Natural killer cell treated with Interleukin-12 subunit alpha and Interleukin-12 subunit beta and Interleukin-15 and Interleukin-18, amount 100 ng/mL, for 72 hours (primary cell): Measurements from ENCODE around the gene DNAH6. TPM values are rescaled to one million over a fixed set of nuclear protein-coding genes. Genes with fewer than 3 reads are reported as not detected.

Experiments used
- ATAC-seq, 2 donors: fragments of 150-1000 bp; cut with Tn5 transposase in 1 of 2; sonication (Bioruptor Pico), chemical (Tn5 transposase) in 1 of 2; 2 replicates each; pipeline ENCODE4 v1.10.0; 2021
- DNase-seq: peaks from one replicate; pipeline ENCODE4 v3.0.0; 2022; ENCODE audit warnings: low spot score
- H3K27ac Mint-ChIP-seq, 2 donors: 1 replicate in 1 of 2; 2 replicates in 1 of 2; pipeline ENCODE4 v1.8.0; 2022; ENCODE audit warnings: mixed read lengths in 2 of 2, mild to moderate bottlenecking in 1 of 2, moderate library complexity in 1 of 2
- H3K27me3 Mint-ChIP-seq, 2 donors: 1 replicate in 1 of 2; 2 replicates in 1 of 2; pipeline ENCODE4 v1.8.0; 2022; ENCODE audit warnings: mixed read lengths in 2 of 2
- H3K36me3 Mint-ChIP-seq: one replicate; pipeline ENCODE4 v1.8.0; 2022; ENCODE audit warnings: mixed read lengths
- H3K4me1 Mint-ChIP-seq, 2 donors: 1 replicate in 1 of 2; 2 replicates in 1 of 2; pipeline ENCODE4 v1.8.0; 2022; ENCODE audit warnings: low read depth in 2 of 2, mixed read lengths in 2 of 2, mild to moderate bottlenecking in 1 of 2
- H3K4me3 Mint-ChIP-seq: one replicate; pipeline ENCODE4 v1.8.0; 2022; ENCODE audit warnings: mixed read lengths
- H3K9me3 Mint-ChIP-seq: 2 replicates; pipeline ENCODE4 v1.8.0; 2022; ENCODE audit warnings: mixed read lengths
- total RNA-seq, 2 donors: library from RNA; stranded (reverse); gene quantifications; one replicate each; pipeline ENCODE4 v1.2.3, GENCODE V29; 2022

Gene DNAH6
- total RNA-seq, 2 donors from 2014 or later = 0.48 to 1.0 TPM

GRCh38 chr2:84700006-84700405 is 183.7 kb downstream of the DNAH6 start:
- Mint-ChIP-seq H3K27me3 (no peaks in the 10 kb centered on the region), H3K27ac (no peak overlapping the region), H3K36me3 (peaks cover 6% of the 10 kb centered on the region), H3K9me3 (peaks cover 12% of the 10 kb centered on the region), H3K4me1 (no peaks in the 10 kb centered on the region), H3K4me3 (no peak overlapping the region)
- ATAC-seq (no peak), DNase-seq (no peak)

DNA sequence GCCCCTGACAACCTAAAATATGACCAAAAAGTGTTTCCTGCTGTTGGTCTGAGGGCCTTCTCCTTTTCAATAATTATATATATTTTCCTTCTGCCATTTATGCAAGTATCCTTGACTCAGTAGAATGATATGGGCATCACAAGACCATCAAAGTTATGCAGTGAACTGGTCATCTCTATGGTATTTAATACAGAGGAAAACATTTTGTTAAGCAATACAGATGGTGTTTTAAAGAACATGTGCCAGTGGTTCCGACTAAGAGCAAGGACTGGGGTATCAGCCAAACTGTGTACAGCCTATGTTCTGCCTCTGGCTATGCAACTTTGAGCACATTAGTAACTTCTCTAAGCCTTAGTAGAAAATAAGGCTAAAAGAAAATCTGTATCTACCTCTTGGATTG is 185.6 kb downstream of the DNAH6 start:
- ATAC-seq = no peak
- no peak overlapping the region for H3K4me3 Mint-ChIP-seq
- peaks cover 6% of the 10 kb centered on the region for H3K36me3 Mint-ChIP-seq
- peaks cover 12% of the 10 kb centered on the region for H3K9me3 Mint-ChIP-seq
- H3K27me3 Mint-ChIP-seq = no peaks in the 10 kb centered on the region
- no peak for DNase-seq
- H3K4me1 Mint-ChIP-seq = no peaks in the 10 kb centered on the region
- no peak overlapping the region for H3K27ac Mint-ChIP-seq

GRCh38 chr2:84702941-84703340 is 186.6 kb downstream of the DNAH6 start:
- H3K27ac Mint-ChIP-seq = no peak overlapping the region
- no peak overlapping the region for H3K4me3 Mint-ChIP-seq
- peaks cover 12% of the 10 kb centered on the region for H3K9me3 Mint-ChIP-seq
- DNase-seq (no peak), ATAC-seq (no peak)
- peaks cover 6% of the 10 kb centered on the region for H3K36me3 Mint-ChIP-seq
- no peaks in the 10 kb centered on the region for H3K27me3 Mint-ChIP-seq
- no peaks in the 10 kb centered on the region for H3K4me1 Mint-ChIP-seq

- Mint-ChIP-seq H3K36me3 (peaks cover 6% of the 10 kb centered on the region), H3K9me3 (peaks cover 12% of the 10 kb centered on the region), H3K27me3 (no peaks in the 10 kb centered on the region), H3K4me3 (no peak overlapping the region), H3K4me1 (no peaks in the 10 kb centered on the region), H3K27ac (no peak overlapping the region)
- DNase-seq = no peak
- ATAC-seq = no peak
Observed at GRCh38 chr2:84703831-84704230, 187.5 kb downstream of the DNAH6 start.

DNA sequence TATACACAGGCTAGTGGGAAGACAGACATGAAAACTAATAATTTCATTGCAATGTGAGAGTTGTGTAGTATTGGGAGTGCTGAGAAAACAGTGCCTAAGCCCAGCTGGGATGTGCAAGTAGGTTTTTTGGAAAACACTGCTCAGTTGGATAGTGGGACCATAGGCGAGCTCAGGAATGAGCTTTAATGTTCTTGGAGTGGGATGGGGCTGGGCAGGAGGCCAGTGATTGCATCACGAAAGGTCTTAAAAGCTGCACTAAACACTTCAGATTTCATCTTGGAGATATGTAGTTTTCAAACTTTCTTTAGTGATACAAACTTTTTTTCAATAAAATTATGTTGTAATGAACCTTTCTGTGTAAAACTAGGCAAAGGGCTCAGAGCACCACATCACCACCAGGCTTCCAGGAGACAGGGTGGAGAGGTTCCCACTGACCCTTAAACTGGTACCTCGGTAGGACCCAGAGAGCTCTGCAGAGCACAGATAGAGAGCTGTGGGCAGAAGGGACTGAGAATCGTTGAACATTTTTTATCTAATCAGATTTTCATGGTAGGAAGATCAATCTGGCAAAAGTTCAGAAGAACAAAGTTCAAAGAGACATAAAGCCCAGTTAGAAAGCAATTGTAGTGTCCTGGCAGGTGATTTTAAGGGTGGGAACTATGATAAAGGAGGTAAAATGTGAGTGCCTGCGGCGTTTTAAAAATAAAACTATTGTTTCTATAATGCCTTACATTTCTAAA is 188.4 kb downstream of the DNAH6 start:
- ATAC-seq = no peak
- Mint-ChIP-seq H3K27ac (no peak overlapping the region), H3K27me3 (no peaks in the 10 kb centered on the region), H3K4me1 (no peaks in the 10 kb centered on the region), H3K36me3 (peaks cover 5% of the 10 kb centered on the region), H3K9me3 (peaks cover 11% of the 10 kb centered on the region), H3K4me3 (no peak overlapping the region)
- DNase-seq = no peak

DNA sequence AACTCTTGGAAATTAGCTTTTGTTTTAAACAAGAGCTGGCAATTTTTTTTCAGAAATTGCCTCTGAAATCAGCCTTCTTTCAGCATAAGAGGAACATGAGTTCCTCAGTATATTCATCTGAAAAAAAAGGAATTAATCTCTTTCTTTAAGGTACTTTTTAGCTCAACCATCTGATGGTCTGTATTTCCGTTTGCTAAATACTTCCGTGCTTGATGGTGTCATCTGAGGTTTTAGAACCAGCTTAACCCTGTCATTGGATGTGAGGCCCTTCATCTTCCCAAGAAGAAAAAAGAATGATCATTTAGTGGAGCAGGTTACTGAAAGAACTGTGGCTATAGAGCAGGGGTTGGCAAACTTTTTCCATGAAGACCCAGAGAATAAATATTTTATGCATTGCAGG is 189.6 kb downstream of the DNAH6 start:
- Mint-ChIP-seq H3K36me3 (no peaks in the 10 kb centered on the region), H3K9me3 (peaks cover 4% of the 10 kb centered on the region), H3K27ac (no peak overlapping the region), H3K27me3 (no peaks in the 10 kb centered on the region), H3K4me1 (no peaks in the 10 kb centered on the region), H3K4me3 (no peak overlapping the region)
- DNase-seq (no peak), ATAC-seq (no peak)

- Mint-ChIP-seq H3K36me3 (no peaks in the 10 kb centered on the region), H3K27ac (no peak overlapping the region), H3K4me1 (no peaks in the 10 kb centered on the region), H3K9me3 (no peaks in the 10 kb centered on the region), H3K27me3 (no peaks in the 10 kb centered on the region), H3K4me3 (no peak overlapping the region)
- DNase-seq (no peak), ATAC-seq (no peak)
Observed at GRCh38 chr2:84708442-84708841, 192.1 kb downstream of the DNAH6 start.

DNA sequence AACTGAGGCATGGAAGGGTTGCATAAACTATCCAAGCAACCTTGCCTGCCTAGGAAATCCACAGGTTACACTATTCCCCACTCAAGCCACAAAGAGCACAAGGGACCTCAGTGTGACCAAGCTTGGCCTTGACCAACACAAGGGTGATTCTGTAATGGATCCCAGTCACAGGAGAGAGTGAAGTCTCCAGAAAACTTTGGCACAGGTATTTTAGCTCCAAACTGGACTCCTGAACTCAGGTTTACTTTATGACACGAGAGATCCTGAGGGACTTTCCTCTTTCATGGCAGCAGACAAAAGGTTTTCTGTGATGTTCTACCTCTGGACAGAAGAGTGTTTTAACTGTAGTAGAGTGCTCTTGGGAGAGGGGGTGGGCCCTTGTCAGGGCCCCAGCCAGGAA is 195.4 kb downstream of the DNAH6 start:
- DNase-seq (no peak), ATAC-seq (no peak)
- H3K9me3 Mint-ChIP-seq = no peaks in the 10 kb centered on the region
- no peak overlapping the region for H3K27ac Mint-ChIP-seq
- no peaks in the 10 kb centered on the region for H3K4me1 Mint-ChIP-seq
- H3K4me3 Mint-ChIP-seq = no peak overlapping the region
- no peaks in the 10 kb centered on the region for H3K36me3 Mint-ChIP-seq
- H3K27me3 Mint-ChIP-seq = no peaks in the 10 kb centered on the region

- DNase-seq (no peak), ATAC-seq (no peak)
- Mint-ChIP-seq H3K27ac (no peak overlapping the region), H3K4me1 (no peaks in the 10 kb centered on the region), H3K9me3 (no peaks in the 10 kb centered on the region), H3K27me3 (no peaks in the 10 kb centered on the region), H3K4me3 (no peak overlapping the region), H3K36me3 (no peaks in the 10 kb centered on the region)
Observed at GRCh38 chr2:84713441-84713840, 197.1 kb downstream of the DNAH6 start.

DNA sequence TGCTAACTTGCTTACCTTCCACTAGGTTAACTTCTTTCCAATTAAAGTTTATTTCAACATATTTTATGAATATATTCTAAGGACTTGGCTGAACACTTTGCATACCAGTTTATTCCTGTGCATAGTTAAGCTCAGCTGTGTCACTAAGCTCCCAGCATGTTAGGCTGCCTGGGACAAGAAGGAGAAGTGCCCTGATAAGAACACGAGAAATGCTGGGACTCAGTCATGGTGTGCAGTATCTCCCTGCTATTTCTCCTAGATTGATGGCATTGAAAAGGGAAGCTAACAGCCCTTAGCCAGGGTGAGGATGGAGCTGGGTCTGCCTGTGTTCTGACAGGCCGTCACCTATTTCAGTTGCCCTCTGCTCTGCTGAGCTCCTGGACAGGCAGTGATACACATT is 200.3 kb downstream of the DNAH6 start:
- H3K27me3 Mint-ChIP-seq = no peaks in the 10 kb centered on the region

GRCh38 chr2:84717302-84717701 is 201.0 kb downstream of the DNAH6 start:
- DNase-seq (no peak), ATAC-seq (no peak)
- Mint-ChIP-seq H3K4me3 (no peak overlapping the region), H3K36me3 (no peaks in the 10 kb centered on the region), H3K27ac (no peak overlapping the region), H3K4me1 (no peaks in the 10 kb centered on the region), H3K27me3 (no peaks in the 10 kb centered on the region), H3K9me3 (no peaks in the 10 kb centered on the region)

More for the DNA sequence above, 200.3 kb downstream of the DNAH6 start:
- no peaks in the 10 kb centered on the region for H3K9me3 Mint-ChIP-seq
- no peak for DNase-seq
- H3K36me3 Mint-ChIP-seq = no peaks in the 10 kb centered on the region
- no peaks in the 10 kb centered on the region for H3K4me1 Mint-ChIP-seq
- no peak overlapping the region for H3K27ac Mint-ChIP-seq
- H3K4me3 Mint-ChIP-seq = no peak overlapping the region
- ATAC-seq = no peak

DNA sequence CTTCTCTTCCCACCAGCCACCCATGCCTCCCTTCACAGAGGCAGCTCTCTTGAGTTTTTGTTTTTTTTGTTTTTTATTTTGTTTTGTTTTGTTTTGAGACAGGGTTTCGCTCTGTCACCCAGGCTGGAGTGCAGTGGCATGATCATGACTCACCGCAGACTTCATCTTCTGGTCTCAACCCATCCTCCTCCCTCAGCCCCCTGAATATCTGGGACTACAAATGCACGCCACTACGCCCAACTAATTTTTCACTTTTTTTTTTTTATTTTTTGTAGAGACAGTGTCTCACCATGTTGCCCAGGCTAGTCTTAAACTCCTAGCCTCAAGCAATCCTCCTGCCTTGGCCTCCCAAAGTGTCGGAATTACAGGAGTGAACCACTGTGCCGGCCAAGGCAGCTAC is 203.1 kb downstream of the DNAH6 start:
- Mint-ChIP-seq H3K4me1 (peaks cover 0 to 6% of the 10 kb centered on the region in 2 donors), H3K9me3 (no peaks in the 10 kb centered on the region)

DNA sequence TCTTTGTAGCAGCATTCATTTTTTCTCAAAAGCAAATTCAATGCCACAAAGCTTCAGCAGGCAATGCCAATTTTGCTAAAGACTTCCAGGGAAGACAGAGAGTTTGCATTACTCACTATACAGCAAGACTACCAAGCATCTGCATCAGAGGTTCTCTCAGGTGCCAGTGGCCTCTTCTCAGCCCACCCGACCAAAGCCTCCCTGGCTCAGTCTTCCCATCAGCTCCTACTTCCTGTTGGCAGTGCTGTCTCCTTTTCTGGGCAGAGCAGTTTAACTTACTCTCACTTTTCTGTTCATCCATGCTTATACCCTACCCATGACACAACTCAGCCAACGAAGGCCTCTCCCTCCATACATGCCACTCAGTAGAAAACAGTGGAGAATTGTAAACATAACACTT is 207.5 kb downstream of the DNAH6 start:
- H3K36me3 Mint-ChIP-seq = no peaks in the 10 kb centered on the region
- no peaks in the 10 kb centered on the region for H3K9me3 Mint-ChIP-seq
- ATAC-seq = no peak
- peak overlapping the region in 1 of 2 donors; percentile 10 for H3K27ac Mint-ChIP-seq
- no peaks in the 10 kb centered on the region for H3K27me3 Mint-ChIP-seq
- no peak overlapping the region for H3K4me3 Mint-ChIP-seq
- DNase-seq = no peak
- peaks cover 0 to 8% of the 10 kb centered on the region in 2 donors for H3K4me1 Mint-ChIP-seq

More for the DNA sequence above, 203.1 kb downstream of the DNAH6 start:
- no peak for DNase-seq
- Mint-ChIP-seq H3K36me3 (no peaks in the 10 kb centered on the region), H3K27ac (no peak overlapping the region), H3K27me3 (no peaks in the 10 kb centered on the region), H3K4me3 (no peak overlapping the region)
- no peak for ATAC-seq

DNA sequence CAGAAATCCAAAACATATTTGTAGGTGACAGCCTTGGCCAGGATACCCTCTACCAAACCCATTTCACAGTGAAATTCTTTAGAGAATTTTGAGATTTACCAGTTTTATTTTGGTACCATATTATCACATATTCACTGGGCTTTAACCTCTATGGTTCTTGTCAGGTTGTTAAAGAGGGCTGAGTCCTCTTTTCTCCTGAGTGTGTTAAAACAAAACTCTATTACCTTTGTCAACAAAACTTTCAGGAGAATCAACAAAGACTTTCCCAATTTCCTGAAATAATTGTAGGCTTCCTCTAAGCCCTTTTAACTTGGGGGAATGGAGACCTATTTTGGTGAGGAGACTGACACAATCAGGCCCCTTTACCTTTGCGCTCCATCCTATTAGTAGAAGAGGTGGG is 209.4 kb downstream of the DNAH6 start:
- no peaks in the 10 kb centered on the region for H3K9me3 Mint-ChIP-seq
- H3K4me3 Mint-ChIP-seq = no peak overlapping the region
- DNase-seq = no peak
- no peaks in the 10 kb centered on the region for H3K36me3 Mint-ChIP-seq
- ATAC-seq = no peak
- no peaks in the 10 kb centered on the region for H3K27me3 Mint-ChIP-seq
- peaks cover 0 to 8% of the 10 kb centered on the region in 2 donors for H3K4me1 Mint-ChIP-seq
- no peak overlapping the region for H3K27ac Mint-ChIP-seq

GRCh38 chr2:84727315-84727714 is 211.0 kb downstream of the DNAH6 start:
- Mint-ChIP-seq H3K27me3 (no peaks in the 10 kb centered on the region), H3K4me3 (no peak overlapping the region), H3K36me3 (no peaks in the 10 kb centered on the region), H3K4me1 (peaks cover 0 to 8% of the 10 kb centered on the region in 2 donors), H3K27ac (no peak overlapping the region), H3K9me3 (no peaks in the 10 kb centered on the region)
- ATAC-seq (no peak), DNase-seq (no peak)
